Activated CD8-positive, alpha-beta memory T cell treated with anti-CD3 and anti-CD28 coated beads for 24 hours (primary cell): Measurements from ENCODE around the gene PHF20.
"Not testable (repeated sequence)": the region's sequence is repeated elsewhere in the genome, so short reads cannot be mapped to it uniquely, and the experiment has no call there.

Experiments
- DNase-seq: peaks from one replicate; pipeline ENCODE4 v3.0.0-alpha.2; 2020

PHF20 gene

DNA sequence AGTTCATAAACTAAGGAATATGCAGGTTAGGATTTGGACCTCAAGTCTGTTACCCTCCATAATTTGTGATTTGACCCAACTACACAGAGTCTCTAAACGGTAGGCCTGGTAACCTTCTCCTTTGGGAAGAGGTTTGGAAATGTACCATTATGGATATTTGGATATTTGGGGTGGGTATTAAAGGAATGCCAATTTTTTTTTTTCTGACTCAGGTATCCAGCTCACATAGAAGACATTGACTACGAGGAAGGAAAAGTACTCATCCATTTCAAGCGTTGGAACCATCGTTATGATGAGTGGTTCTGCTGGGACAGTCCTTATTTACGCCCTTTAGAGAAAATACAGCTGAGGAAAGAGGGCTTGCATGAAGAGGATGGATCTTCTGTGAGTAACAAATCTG is 70.5 kb downstream of the PHF20 start:
- no peak for DNase-seq

DNA sequence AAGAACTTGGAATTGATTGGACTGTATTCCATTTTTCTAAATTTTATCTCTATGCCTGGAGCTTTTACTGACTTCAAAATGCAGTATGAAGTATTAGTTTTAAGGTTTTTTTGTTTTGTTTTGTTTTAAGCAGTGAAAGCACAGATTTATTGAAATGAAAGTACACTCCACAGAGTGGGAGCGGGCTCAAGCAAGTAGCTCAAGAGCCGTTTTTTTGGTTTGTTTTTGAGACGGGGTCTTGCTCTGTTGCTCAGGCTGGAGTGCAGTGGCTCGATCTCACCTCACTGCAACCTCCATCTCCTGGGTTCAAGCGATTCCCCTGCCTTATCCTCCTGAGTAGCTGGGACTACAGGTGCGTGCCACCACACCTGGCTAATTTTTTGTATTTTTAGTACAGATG is 72.1 kb downstream of the PHF20 start:
- DNase-seq: not testable (repeated sequence)

DNA sequence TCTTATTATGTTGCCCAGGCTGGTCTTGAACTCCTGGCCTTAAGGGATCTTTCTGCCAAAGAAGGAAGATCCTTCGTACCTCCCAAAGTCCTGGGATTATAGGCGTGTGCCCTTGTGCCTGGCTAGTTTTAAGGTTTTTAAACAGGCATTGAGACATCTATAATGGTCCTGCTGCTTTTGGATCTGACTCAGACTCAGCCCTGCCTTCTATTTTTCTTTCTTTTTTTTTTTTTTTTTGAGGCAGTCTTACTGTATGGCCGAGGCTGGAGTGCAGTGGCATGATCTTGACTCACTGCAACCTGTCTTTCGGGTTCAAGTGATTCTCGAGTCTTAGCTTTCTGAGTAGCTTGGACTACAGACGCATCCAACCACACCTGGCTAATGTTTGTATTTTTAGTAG is 73.7 kb downstream of the PHF20 start:
- no peak for DNase-seq

DNA sequence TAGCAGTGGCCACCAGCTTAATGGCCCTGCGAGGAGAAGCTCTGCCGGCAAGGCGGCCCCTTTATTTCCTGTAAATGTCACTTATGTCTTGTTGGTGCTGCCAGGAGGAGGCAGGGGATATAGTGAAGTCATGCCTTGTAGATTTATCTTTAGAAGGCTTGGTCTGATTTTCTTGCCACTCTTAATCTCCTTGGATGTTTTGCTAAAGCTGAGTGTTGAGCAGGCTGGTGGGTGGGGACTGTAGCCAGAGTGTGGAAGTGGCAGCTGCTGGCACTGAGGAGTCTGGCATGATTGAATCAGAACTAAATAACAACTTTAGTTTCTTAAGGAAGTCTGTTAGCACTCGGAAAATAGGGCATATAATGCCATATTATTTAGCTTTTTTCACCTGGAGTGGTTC is 77.9 kb downstream of the PHF20 start:
- no peak for DNase-seq

DNA sequence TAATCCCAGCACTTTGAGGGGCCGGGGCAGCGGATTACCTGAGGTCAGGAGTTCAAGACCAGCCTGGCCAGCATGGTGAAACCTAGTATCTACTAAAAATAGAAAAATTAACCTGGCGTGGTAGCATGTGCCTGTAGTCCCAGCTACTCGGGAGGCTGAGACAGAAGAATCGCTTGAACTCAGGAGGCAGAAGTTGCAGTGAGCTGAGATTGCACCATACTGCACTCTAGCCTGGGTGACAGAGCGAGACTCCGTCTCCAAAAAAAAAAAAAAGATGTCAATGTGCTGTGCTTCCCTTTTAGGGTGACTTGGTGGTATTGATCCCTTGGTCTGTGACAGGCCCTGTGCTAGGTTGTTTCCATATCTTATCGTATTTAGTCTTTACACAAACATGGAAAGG is 79.8 kb downstream of the PHF20 start:
- not testable (repeated sequence) for DNase-seq

DNA sequence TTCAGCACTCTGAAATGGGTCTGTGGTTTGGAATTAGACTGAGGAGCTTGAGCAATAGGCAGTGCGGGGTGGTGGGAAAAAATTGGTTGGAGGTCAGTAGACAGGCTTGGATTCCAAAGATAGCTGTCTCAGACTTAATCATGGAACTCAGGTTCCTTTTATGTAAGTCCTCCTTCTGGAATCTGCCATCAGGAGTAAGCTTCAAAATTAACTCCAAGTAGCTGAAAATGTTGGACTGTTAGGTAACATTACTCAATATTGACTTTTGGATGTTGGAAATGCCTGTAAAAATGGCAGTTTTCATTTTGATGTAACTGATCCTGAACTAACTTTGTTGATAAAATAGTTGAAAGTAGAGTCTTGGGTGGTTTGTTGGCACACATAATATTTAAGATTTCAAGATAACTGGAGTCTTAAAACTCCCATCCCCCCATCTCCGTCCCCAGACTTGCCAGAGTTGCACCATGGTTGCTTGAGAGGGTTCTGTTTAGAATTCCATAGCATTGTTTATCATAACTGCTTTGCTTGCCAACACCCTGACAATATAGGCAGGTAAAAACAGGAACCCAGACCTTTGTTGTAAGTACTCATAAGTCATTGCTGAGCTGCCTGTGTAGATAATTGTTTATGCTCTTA is 83.0 kb downstream of the PHF20 start:
- DNase-seq: no peak

DNA sequence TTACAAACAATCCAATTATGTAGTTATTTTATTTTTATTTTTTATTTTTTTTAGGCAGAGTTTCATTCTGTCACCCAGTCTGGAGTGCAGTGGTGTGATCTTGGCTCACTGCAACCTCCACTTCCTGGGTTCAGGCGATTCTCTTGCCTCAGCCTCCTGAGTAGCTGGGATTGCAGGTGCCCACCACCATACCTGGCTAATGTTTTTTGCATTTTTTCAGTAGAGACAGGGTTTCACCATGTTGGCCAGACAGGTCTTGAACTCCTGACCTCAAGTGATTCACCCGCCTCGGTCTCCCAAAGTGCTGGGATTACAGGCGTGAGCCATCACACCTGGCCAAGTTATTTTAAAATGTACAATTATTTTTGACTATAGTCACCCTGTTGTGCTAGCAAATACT is 83.8 kb downstream of the PHF20 start:
- DNase-seq: not testable (repeated sequence)

DNA sequence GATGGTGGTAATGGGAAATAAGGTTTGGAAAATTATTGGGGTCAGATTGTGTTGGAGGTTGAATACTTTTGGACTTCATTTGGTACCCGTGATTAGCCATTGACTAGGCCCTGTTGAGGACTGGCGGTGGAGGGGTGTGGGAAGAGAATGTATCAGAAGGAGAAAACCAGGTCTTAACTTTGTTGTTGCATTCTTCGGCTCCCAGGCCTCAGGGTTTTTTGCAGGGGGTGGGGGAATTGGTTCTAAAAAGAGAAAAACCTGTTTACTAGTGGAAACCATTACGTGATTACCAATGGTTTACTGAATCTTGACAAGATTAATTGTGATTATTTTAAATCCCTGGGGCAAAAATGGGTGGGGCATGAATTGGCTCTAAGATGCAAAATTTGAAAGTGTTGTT is 85.1 kb downstream of the PHF20 start:
- DNase-seq: no peak

DNA sequence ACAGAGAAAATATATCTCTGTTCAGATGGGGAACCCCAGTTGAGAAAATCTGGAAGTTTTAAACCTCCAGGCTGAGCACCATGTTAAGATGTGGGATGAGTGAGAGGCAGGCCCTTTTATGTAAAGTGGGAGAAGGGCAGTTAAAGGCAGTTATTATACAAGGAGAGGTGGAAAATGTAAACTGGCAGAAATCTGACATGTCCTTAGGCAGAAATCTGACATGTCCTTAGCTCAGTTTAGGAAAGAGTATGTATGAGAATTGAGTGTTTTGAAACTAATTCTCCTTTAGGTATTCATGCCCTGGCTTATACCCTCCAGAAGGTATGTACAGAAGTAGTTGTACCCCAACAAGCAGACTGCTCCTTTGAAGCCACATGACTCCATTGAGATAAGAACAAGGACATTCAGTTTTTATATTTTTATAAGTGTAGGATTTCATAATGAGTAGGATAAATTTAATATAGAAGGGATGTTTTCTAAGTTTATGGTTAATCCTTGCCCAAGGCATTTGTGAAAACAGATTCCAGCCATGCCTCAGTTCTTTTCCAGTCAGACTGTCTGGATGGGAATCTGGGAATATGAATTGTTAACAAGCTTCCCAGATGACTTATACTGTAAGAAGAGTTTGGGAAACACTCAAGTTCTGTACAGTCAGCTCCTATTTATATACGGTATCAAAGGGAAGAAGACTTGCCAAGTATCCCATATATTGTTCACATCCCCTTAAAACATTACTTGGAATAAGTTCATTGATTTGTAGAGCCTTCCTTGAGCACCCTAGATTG is 94.8 kb downstream of the PHF20 start:
- DNase-seq: no peak

DNA sequence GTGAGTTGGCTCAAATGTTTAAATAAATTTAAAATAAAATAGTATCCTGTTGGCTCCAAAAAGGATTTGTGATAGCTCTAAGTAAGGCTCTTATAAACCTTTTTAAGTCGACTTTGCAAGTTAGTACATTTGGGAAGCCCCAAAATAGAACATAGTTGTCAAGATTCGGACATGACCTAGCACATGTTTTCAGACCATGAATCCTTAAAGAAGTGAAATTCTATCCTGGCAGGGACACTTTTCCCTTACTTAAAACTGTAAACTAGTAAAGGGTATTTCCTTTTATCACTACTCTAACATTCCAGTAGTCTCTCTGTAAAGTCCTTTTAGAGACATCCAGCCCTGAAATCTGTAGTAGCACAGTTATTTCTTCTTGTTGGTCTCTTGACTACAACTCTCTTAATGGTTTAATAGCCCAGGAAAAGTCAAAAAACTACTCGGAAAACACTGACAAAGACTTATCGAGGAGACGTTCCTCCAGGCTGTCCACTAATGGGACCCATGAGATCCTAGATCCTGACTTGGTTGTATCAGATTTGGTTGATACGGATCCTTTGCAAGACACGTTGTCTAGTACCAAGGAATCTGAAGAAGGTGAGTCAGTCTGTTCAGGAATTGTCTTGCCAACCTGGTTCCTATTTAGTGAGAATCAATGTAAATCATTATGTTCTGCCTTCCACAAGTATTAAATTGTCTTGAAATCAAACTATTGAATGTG is 98.9 kb downstream of the PHF20 start:
- DNase-seq: no peak

DNA sequence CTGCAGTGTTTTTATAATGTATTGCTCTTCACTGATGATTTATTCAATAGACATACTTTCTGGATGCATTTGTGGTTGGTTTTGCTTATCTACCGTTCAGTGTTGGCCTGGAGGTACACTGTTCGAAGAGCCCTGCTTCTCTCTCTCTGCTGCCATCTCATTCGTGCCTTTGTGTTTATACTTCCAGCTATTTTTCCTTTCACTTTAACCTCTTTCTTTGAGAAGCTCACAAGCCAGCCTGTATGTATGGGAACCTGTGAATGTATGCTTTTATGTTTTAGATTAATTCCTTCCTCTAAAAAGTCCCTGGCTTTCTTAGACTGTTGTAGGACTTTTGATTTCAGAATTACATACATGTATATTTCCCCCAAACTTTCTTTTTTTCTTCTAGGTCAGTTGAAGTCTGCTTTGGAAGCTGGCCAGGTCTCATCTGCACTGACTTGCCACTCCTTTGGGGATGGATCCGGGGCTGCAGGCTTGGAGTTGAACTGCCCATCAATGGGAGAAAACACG is 99.5 kb downstream of the PHF20 start:
- no peak for DNase-seq

DNA sequence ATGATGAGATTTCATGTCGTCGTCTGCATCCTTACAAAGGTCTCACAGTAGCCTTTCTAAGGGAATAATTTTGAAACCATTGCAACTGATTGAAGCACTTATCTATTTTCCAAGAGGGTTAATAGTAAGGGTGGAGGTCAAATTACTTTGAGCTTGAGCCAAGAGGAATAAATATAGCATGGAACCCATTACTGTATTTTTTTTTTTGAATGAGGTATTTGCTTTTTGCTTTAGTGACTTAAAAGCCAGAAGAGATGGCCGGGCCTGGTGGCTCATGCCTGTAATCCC is 104.2 kb downstream of the PHF20 start:
- no peak for DNase-seq

DNA sequence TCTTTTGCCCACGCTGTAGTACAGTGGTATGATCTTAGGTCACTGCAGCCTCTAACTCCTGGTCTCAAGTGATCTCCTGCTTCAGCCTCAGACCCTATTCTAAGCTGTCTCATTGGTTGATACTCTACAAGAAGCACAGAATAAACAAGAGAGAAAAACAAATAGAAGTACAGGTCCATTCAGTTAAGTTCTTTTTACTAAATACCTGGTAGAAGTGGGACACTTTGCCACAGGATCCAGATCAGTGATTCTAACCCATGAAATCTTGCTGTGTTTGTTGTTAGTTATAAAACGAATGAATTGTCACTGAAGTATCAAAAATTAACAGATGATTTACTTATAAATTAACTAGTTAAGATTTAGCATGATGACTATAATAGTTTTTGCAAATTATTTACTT is 105.8 kb downstream of the PHF20 start:
- DNase-seq: no peak

DNA sequence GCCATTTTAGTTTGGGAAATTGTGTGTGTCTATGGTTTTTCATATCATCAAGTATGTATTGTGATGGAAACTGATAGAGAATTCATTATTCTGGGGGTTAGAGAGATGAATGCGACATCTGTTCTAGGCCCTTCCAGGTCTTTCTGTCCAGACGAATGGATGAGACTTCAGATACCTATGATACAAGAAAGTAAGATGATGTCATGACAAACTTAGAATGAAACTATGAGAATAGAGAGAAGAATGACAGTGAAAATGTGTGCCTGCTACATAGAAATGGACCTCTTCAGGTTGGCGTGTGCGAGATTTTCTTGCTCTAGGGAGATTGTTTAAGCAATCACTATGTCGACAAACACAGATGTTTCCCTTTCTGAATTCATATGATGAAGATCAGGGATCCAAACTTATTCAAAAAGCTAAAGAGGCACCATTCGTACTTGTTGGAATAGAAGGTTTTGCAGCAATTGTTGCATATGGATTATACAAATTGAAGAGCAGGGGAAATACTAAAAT is 106.4 kb downstream of the PHF20 start:
- DNase-seq: no peak

DNA sequence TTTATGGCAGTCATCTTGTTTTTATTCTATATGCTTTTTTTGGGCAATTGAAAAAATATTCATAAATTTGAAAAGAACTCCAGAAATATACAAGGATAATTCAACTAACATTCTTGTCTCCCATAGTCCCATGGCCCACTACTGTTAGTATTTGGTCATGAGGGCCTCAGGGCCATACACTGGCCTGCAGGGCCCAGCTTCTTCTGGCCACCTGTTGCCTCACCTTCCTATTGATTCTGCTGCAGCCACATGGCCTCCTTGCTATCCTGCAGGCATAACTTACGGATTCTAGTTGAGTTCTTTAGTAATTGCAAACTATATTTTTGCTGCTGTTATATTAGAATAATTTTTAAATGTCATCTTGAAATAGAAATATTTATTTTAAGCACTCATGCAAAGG is 109.9 kb downstream of the PHF20 start:
- DNase-seq: no peak

DNA sequence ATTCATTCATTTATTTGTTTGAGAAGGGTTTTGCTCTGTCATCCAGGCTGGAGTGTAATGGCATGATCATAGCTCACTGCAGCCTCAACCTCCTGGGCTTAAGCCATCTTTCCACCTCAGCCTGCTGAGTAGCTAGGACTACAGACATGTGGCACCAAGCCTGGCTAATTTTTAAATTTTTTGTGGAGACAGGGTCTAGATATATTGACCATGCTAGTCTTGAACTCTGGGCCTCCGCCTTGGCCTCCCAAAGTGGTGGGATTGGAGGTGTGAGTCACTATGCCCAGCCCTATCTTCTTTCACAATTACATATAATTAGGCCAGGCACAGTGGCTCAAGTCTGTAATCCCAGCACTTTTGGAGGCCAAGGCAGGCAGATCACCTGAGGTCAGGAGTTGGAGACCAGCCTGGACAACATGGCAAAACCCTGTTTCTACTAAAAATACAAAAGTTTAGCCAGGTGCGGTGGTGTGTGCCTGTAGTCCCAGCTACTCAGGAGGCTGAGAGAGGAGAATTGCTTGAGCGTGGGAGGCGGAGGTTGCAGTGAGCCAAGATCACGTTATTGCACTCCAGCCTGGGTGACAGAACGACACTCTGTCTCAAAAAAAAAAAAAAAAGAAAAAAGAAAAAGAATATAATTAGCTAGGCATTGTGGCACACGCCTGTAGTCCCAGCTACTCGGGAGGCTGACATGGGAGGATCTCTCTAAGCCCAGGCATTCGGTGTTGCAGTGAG is 110.8 kb downstream of the PHF20 start:
- DNase-seq: not testable (repeated sequence)

DNA sequence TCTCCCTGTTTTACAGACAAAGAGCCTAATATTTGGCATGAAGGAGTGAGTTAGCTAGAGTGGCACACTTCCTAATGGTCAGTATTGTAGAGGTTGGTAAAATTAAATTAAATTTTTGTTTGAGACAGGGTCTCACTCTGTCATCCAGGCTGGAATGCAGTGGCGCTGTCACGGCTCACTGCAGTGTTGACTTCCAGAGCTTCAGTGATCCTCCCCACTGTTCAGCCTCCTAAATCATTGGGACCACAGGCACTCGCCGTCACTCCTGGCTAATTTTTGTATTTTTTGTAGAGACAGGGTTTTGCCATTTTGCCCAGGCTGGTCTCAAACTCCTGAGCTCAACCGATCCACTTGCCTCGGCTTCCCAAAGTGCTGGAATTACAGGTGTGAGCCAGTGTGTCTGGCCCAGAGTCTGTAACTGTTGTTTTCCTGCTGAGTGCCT is 111.5 kb downstream of the PHF20 start:
- DNase-seq: no peak

DNA sequence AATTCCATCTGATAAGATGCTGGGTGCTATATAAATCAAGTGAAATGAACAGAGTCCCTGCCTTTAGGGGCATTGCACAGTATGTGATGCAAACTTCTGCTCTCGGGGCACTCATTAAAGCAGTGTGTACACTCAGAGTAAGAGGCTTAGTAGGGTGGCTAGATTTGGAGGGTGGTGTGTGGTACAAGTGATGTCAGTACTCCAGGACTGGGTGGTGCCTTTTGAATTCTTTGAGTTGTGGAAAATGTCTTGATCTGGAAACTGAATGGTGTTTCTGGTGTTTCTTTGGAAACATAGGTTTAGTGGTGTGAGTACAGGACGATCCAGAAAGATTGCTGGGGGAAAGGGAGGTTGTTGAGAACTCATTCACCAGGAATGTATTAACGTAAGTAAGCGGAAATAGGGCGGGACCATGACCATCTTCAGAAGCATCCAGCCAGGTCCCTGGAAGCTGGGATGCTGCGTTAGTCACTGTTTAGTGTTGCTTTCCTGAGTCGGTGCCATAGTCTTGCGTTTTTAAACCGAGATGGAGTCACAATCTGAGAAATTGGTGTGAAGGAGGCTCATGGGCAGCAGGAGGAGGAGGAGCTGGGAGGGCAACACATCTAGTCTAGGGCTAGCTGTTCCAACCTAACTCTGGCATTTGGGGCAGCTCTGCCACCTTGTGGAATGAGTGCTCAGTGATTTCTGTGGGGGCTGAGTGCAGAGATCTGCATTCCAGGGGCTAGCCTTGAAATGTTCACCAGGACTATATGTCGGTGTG is 112.1 kb downstream of the PHF20 start:
- DNase-seq: peak; percentile 73

DNA sequence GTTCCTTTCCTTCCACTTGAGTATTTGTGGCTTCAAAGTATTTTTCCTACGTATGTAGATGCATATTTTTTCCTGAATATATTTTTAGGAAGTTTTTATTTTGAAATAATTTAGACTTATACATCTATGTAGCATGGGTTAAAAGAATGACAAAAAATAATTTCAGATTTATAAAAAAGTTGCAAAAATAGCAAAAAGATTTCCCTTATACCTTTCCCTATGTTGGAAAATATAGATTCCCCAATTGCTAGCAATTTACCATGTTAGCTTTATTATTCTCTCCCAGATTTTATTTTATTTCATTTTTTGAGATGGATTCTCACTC is 112.7 kb downstream of the PHF20 start:
- no peak for DNase-seq

DNA sequence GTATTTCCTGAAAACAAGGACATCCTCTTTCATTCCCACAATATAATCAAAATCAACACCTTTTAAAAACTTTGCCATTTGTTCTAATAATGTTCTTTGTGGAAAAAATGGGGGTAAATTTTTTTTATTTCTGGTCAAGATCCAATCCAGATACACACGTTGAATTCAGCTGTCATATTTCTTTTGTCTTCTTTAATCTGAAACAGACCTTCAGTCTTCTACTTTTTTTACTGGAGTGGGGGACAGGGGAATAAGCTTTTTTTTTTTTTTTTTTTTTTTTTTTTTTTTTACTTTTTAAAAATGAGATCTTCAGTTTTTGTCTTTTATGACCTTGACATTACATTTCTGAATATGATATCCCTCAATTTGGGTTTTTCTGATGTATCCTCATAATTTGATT is 113.4 kb downstream of the PHF20 start:
- no peak for DNase-seq

DNA sequence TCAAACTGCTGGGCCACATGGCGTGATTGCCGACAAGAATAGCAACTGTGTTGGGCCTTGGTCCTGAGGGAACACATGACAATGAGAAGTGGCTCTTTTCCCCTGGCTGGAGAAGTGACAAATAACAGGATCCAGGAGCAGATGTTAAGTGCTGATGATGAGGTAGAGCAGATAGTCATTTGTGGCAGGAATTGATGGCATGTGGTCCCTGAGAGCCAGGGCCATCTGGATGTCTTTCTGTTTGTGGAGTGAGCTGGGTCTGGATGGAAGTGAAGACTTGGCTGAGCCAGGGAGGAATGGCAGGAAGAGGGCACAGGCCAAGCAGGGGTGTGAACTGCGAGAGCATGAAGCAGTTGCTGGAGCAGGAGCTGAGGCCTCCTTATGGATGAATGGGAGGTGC is 114.7 kb downstream of the PHF20 start:
- no peak for DNase-seq

DNA sequence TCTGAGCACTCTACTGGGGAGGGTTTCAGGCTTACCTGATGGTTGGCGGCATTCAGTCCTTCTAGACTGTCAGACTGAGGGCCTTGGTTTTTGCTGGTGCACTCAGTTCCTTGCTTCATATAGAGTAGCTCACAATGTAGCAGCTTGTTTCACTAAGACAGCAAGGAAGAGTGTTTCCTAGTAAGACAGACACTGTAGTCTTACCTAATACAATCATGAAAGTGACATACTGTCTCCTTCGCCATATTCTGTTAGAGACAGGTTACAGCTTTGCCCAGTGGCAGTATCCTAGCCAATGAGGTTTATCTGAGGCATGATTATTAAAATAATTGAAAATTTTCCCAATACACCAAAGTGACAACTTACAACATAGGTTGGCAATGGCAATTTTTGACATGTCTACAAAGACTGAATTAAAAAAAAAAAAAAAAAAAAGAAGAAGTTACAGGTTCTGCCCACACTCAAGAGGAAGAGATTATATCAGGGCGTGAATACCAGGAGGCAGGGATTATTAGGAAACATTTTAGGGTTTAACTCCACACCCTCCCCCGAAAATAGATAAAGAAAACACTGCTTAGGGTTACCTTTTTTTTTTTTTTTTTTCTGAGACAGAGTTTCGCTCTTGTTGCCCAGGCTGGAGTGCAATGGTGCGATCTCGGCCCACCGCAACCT is 115.7 kb downstream of the PHF20 start:
- DNase-seq: no peak
